OCI-LY7 (cell line): ENCODE measurements around the gene MAP2K5.

ENCODE experiments used
- CTCF ChIP-seq: fragments of 200-600 bp; sonication (generic); conservative IDR thresholded peaks from 2 replicates; pipeline ENCODE4 v1.5.1; 2014; ENCODE audit warnings: mild to moderate bottlenecking, antibody characterized with exemption, low read length, moderate library complexity, mixed read lengths
- EZH2phosphoT487 ChIP-seq: fragments of 200-600 bp; sonication (generic); IDR thresholded peaks from 2 replicates; pipeline ENCODE4 v1.6.1; 2018; ENCODE audit warnings: low read depth, borderline replicate concordance, mild to moderate bottlenecking, mixed run types, antibody characterized with exemption, low read length, moderate library complexity, mixed read lengths

GRCh38 chr15:67550522-67550921 is 8.0 kb downstream of the MAP2K5 start:
- TF ChIP-seq CTCF (no peak), EZH2phosphoT487 (no peak)
